ENCODE measurements around the gene MAP4K3.

The MAP4K3 gene

GRCh38 chr2:39445934-39446333 is 8.8 kb upstream of the MAP4K3 start:
- DNase-seq (ENCODE audit: low read depth in 1 of 2, low spot score in 1 of 2): no peak

- DNase-seq (ENCODE audit: low read depth in 1 of 2, low spot score in 1 of 2): no peak
Measured at GRCh38 chr2:39443009-39443408, 5.9 kb upstream of the MAP4K3 start.

GRCh38 chr2:39437522-39438296 is 624 bp upstream of the MAP4K3 start:
- no peak for DNase-seq (ENCODE audit: low read depth in 1 of 2, low spot score in 1 of 2)

- no peak for DNase-seq (ENCODE audit: low read depth in 1 of 2, low spot score in 1 of 2)
Measured at GRCh38 chr2:39435741-39436591, 1.1 kb downstream of the MAP4K3 start.

- DNase-seq (ENCODE audit: low read depth in 1 of 2, low spot score in 1 of 2): no peak
Measured at GRCh38 chr2:39435234-39435633, 1.9 kb downstream of the MAP4K3 start.

- no peak for DNase-seq (ENCODE audit: low read depth in 1 of 2, low spot score in 1 of 2)
Measured at GRCh38 chr2:39434233-39434897, 2.7 kb downstream of the MAP4K3 start.

GRCh38 chr2:39433586-39434195 is 3.4 kb downstream of the MAP4K3 start:
- no peak for DNase-seq (ENCODE audit: low read depth in 1 of 2, low spot score in 1 of 2)

GRCh38 chr2:39432701-39433100 is 4.4 kb downstream of the MAP4K3 start:
- no peak for DNase-seq (ENCODE audit: low read depth in 1 of 2, low spot score in 1 of 2)

DNA sequence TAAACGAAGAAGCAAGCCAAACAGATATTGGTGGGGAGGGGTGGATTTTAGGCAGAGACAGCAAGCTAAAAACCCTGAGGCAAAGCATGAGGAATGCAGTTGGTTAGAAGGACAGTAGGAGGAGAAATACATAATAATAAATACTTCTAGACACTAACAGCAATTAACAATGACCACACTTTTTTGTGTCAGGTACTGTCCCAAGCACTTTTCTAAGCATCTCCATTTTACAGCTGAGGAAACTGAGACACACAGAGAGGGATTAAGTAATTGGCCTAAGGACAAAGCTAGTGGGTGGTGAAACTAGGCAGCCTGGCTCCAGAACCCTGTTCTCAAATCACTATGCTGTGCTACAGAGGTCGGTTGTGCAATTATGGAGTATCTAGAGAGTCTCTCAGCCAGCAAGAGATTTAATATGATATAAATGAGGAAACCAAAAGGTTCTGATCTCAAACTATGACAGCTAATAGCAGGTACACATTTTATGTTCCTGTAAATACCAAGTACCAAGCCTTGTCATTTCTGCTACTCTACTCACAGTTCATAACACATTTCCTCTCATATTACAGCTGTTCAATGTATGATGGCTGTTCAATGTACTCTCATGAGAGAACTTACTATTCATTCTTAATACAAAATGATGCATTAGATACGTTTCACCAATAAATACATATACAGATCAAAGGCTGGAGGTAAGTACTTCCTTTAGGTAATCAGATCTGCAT is 5.3 kb downstream of the MAP4K3 start:
- no peak for DNase-seq (ENCODE audit: low read depth in 1 of 2, low spot score in 1 of 2)

- DNase-seq (ENCODE audit: low read depth in 1 of 2, low spot score in 1 of 2): no peak
Measured at GRCh38 chr2:39429746-39430145, 7.3 kb downstream of the MAP4K3 start.

- no peak for DNase-seq (ENCODE audit: low read depth in 1 of 2, low spot score in 1 of 2)
Measured at GRCh38 chr2:39424951-39425350, 12.1 kb downstream of the MAP4K3 start.

DNA sequence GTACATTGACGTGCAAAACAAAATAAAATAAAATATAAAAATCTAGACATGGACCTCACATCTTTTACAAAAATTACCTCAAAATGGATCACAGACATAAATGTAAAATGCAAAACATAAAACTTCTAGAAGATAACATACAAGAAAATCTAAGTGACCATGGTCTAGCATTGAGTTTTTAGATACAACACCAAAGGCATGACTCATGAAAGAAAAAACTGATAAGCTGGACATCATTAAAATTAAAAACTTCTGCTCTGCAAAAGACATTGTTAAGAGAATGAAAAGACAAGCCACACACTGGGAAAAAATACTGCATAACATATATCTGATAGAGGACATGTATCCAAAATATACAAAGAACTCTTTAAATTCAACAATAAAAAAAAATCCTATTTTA is 14.4 kb downstream of the MAP4K3 start:
- no peak for DNase-seq (ENCODE audit: low read depth in 1 of 2, low spot score in 1 of 2)

GRCh38 chr2:39421354-39421753 is 15.7 kb downstream of the MAP4K3 start:
- DNase-seq (ENCODE audit: low read depth in 1 of 2, low spot score in 1 of 2): no peak

DNA sequence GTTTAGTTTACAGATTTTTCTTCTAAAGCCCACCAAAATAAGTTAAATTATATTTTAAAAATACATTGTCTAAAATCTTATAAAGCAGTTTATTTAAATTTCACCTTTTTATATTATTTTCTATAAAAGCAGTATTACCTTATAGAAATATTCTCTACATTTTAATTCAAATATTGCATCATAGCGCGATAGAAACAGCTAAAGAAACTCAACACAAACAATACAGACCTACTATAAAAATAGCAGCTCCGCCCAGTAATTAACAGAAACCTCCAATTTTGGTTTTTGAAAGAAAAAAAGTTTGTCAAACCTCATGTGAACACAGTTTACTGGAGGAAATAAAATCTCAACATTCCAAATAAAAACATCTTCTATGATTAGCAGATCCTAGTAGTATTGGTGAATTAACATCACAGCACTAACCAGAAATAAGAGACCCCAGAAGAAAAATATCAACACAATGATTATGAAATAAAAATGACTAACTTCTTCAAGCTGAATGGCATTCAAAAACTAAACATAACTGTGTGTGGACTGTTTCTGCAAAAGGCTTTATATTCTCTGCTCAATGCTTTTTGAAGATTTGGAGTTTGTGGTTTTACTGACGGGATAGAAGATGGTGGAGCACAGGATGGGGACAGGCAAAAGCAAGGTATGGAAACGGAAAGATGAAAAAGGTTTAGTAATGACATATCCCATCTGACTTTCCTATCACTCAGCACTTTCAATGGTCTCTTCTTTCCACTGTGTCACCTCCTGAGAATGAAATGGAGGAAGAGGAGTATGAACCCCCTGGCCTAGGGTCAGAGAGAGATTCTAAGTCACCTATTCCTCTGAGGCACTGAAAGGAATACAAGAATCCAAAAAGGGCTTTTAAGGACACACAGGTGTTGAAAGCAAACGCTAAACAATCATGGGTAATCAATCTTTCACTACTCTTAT is 17.5 kb downstream of the MAP4K3 start:
- DNase-seq (ENCODE audit: low read depth in 1 of 2, low spot score in 1 of 2): no peak

GRCh38 chr2:39418491-39418890 is 18.6 kb downstream of the MAP4K3 start:
- no peak for DNase-seq (ENCODE audit: low read depth in 1 of 2, low spot score in 1 of 2)

DNA sequence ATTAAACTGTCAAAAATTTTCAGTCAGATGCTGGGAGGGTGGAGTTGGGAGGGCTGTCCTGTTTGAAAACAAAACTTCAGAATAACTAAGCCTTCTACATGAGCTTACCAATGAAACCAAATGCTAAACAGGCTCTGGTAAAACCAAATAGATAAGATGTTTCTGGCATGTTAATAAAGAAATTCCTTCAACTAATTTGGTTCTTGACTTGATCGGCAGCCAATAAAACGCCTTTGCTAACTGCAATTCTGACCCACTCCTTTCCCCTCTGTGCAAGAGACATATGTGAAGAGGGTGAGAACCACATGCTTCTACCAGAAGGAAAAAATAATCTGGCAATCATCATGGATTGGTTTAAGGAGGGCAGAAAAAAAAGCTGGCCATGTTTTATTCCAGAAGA is 20.9 kb downstream of the MAP4K3 start:
- DNase-seq (ENCODE audit: low read depth in 1 of 2, low spot score in 1 of 2): no peak

DNA sequence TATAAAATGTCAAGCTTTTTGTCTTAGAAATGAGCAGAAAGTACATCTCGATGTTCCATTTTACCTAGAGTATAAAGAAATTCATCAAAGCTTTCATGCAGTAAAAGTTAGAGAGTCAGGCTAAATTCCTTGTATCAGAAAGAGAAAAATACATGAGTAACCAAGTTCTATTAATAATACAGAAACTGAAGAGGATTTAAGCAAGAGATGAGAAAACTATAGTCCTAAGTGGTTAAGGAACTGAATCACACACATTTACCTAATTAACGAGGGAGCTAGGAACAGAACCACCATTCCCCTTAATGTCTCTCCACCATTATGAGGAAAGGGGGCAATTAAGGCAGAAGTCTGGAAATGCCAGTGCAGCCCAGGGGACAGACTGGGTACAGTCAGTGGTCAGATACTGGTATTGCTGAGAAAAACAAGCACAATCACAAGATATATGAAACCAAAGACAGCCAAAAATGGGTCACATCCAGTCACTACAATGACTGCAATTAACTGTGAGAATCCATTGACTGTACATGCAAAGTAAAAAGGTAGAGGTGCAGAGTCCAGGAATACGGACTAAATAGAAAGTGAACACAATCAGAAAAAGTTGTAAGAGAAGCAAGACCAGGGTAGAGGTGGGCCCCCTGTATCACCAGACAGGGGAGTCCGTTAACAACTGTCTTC is 23.9 kb downstream of the MAP4K3 start:
- DNase-seq (ENCODE audit: low read depth in 1 of 2, low spot score in 1 of 2): no peak

GRCh38 chr2:39411181-39411944 is 25.7 kb downstream of the MAP4K3 start:
- DNase-seq (ENCODE audit: low read depth in 1 of 2, low spot score in 1 of 2): no peak

All from stimulated activated CD4-positive, alpha-beta T cell treated with anti-CD3 and anti-CD28 coated beads, Interleukin-15, amount 100 ng/mL, for 1 hour (primary cell).